ENCODE data around the gene STARD3NL. TPM values are rescaled to one million over a fixed set of nuclear protein-coding genes. Genes with fewer than 3 reads are reported as not detected.

Gene STARD3NL
- total RNA-seq, 1 donor from 2014 or later: 19.7 TPM

- intact Hi-C loops (cut with DNase I): no loop called here
- H3K4me3 ChIP-seq: no peak within 1 kb of the TSS
- H3K4me1 ChIP-seq: no peaks in the 10 kb centered on the region
- no peaks in the 10 kb centered on the region for H3K27me3 ChIP-seq
- TF ChIP-seq CTCF (IDR thresholded peaks at IDR 0.05): no peak
- H3K36me3 ChIP-seq: no peaks in the 10 kb centered on the region
- no peaks in the 10 kb centered on the region for H3K9me3 ChIP-seq
- no peak within 1 kb of the TSS for H3K27ac ChIP-seq
- DNase-seq (ENCODE audit: low spot score in 2 of 2): no peak
Observed at GRCh38 chr7:38273286-38273995, 95.4 kb downstream of the STARD3NL start, which contains the start of gene TARP. Gene TARP, minus strand, starts transcription at chr7:38273636.

- DNase-seq (ENCODE audit: low spot score in 2 of 2): no peak
- Histone ChIP-seq H3K4me1 (no peaks in the 10 kb centered on the region), H3K27me3 (no peaks in the 10 kb centered on the region), H3K27ac (no peak overlapping the region), H3K36me3 (no peaks in the 10 kb centered on the region), H3K4me3 (no peak overlapping the region), H3K9me3 (no peaks in the 10 kb centered on the region)
- intact Hi-C loops (cut with DNase I): no loop called here
- no peak for TF ChIP-seq CTCF (IDR thresholded peaks at IDR 0.05)
Observed at GRCh38 chr7:38274486-38274885, 96.4 kb downstream of the STARD3NL start.

GRCh38 chr7:38274927-38275620 is 97.0 kb downstream of the STARD3NL start:
- Histone ChIP-seq H3K27me3 (no peaks in the 10 kb centered on the region), H3K36me3 (no peaks in the 10 kb centered on the region), H3K4me3 (no peak overlapping the region), H3K4me1 (no peaks in the 10 kb centered on the region), H3K27ac (no peak overlapping the region), H3K9me3 (no peaks in the 10 kb centered on the region)
- intact Hi-C loops (cut with DNase I): no loop called here
- no peak for TF ChIP-seq CTCF (IDR thresholded peaks at IDR 0.05)
- DNase-seq (ENCODE audit: low spot score in 2 of 2): no peak

- no peaks in the 10 kb centered on the region for H3K4me1 ChIP-seq
- no peak overlapping the region for H3K27ac ChIP-seq
- no peaks in the 10 kb centered on the region for H3K9me3 ChIP-seq
- no peak for TF ChIP-seq CTCF (IDR thresholded peaks at IDR 0.05)
- no peak for DNase-seq (ENCODE audit: low spot score in 2 of 2)
- H3K4me3 ChIP-seq: no peak overlapping the region
- no peaks in the 10 kb centered on the region for H3K27me3 ChIP-seq
- H3K36me3 ChIP-seq: no peaks in the 10 kb centered on the region
- intact Hi-C loops (cut with DNase I): no loop called here
Observed at GRCh38 chr7:38276096-38276877, 98.2 kb downstream of the STARD3NL start.

GRCh38 chr7:38280000-38280399 is 102.0 kb downstream of the STARD3NL start:
- Histone ChIP-seq H3K27me3 (no peaks in the 10 kb centered on the region), H3K4me3 (no peak overlapping the region), H3K9me3 (no peaks in the 10 kb centered on the region), H3K36me3 (no peaks in the 10 kb centered on the region), H3K27ac (no peak overlapping the region), H3K4me1 (no peaks in the 10 kb centered on the region)
- DNase-seq (ENCODE audit: low spot score in 2 of 2): no peak
- intact Hi-C loops (cut with DNase I): no loop called here
- TF ChIP-seq CTCF (IDR thresholded peaks at IDR 0.05): no peak
